GM19023 (cell line): ENCODE results near the gene LMAN2L.
A peak's percentile ranks its signal among the peaks of the same experiment; 100 is the strongest.

Experiments
- ATAC-seq: cut with Tn5 transposase; IDR thresholded peaks from one replicate; pipeline ENCODE4 v1.9.1; 2021; ENCODE audit warnings: mild to moderate bottlenecking, moderate library complexity; ENCODE audit not compliant: unreplicated experiment

The LMAN2L gene

GRCh38 chr2:96739633-96740428, at the start of gene LMAN2L:
Gene LMAN2L (minus strand): TSS chr2:96740064. CDS start chr2:96740040, 24 bp downstream.
- ATAC-seq, result peak; percentile 100

GRCh38 chr2:96789245-96789617, 49.4 kb upstream of the LMAN2L start:
- no peak for ATAC-seq

GRCh38 chr2:96788442-96789244, 48.8 kb upstream of the LMAN2L start:
- ATAC-seq, result no peak

- ATAC-seq, result no peak
These were observed 47.5 kb upstream of the LMAN2L start for GRCh38 chr2:96787411-96787810.

GRCh38 chr2:96783388-96783787, 43.5 kb upstream of the LMAN2L start:
- no peak for ATAC-seq

GRCh38 chr2:96775160-96775559, 35.3 kb upstream of the LMAN2L start:
- no peak for ATAC-seq

- no peak for ATAC-seq
These were observed 34.1 kb upstream of the LMAN2L start for GRCh38 chr2:96773922-96774321.

- no peak for ATAC-seq
These were observed 33.2 kb upstream of the LMAN2L start for GRCh38 chr2:96772903-96773671.

GRCh38 chr2:96771796-96772618, 32.1 kb upstream of the LMAN2L start:
- no peak for ATAC-seq

- no peak for ATAC-seq
These were observed 30.8 kb upstream of the LMAN2L start for GRCh38 chr2:96770442-96771202.

GRCh38 chr2:96769814-96770213, 29.9 kb upstream of the LMAN2L start:
- ATAC-seq, result no peak

GRCh38 chr2:96768083-96768561, 28.3 kb upstream of the LMAN2L start:
- ATAC-seq, result no peak

- ATAC-seq, result no peak
These were observed 27.4 kb upstream of the LMAN2L start for GRCh38 chr2:96767135-96767871.

- ATAC-seq, result no peak
These were observed 24.4 kb upstream of the LMAN2L start for GRCh38 chr2:96764253-96764637.

- no peak for ATAC-seq
These were observed 23.8 kb upstream of the LMAN2L start for GRCh38 chr2:96763511-96764252.

GRCh38 chr2:96762529-96763311, 22.9 kb upstream of the LMAN2L start:
- no peak for ATAC-seq

GRCh38 chr2:96760986-96761832, 21.3 kb upstream of the LMAN2L start:
- ATAC-seq, result peak; percentile 59
